Activated CD8-positive, alpha-beta memory T cell treated with anti-CD3 and anti-CD28 coated beads for 1 hour (primary cell): ENCODE data around the gene ZFPM1.

Experiments used
- DNase-seq, 2 donors: peaks; one replicate each; pipeline ENCODE4 v3.0.0-alpha.2; 2020; ENCODE audit warnings: low read depth in 1 of 2; ENCODE audit errors: extremely low read depth in 1 of 2

Gene ZFPM1

GRCh38 chr16:88417684-88418476 lies 35.2 kb upstream of the ZFPM1 start:
- no peak for DNase-seq

GRCh38 chr16:88418869-88419268 lies 34.2 kb upstream of the ZFPM1 start:
- DNase-seq = no peak

- no peak for DNase-seq
Measured at GRCh38 chr16:88419790-88420189, 33.3 kb upstream of the ZFPM1 start.

- no peak for DNase-seq
Measured at GRCh38 chr16:88420496-88420895, 32.6 kb upstream of the ZFPM1 start.

- no peak for DNase-seq
Measured at GRCh38 chr16:88421301-88421700, 31.8 kb upstream of the ZFPM1 start.

GRCh38 chr16:88421871-88422433 lies 31.1 kb upstream of the ZFPM1 start:
- DNase-seq = no peak

- no peak for DNase-seq
Measured at GRCh38 chr16:88422733-88423447, 30.2 kb upstream of the ZFPM1 start.

- DNase-seq = no peak
Measured at GRCh38 chr16:88423448-88423850, 29.6 kb upstream of the ZFPM1 start.

GRCh38 chr16:88424587-88425235 lies 28.4 kb upstream of the ZFPM1 start:
- no peak for DNase-seq

- no peak for DNase-seq
Measured at GRCh38 chr16:88426018-88426417, 27.1 kb upstream of the ZFPM1 start.

- DNase-seq = no peak
Measured at GRCh38 chr16:88427376-88427775, 25.7 kb upstream of the ZFPM1 start.

GRCh38 chr16:88428156-88428555 lies 24.9 kb upstream of the ZFPM1 start:
- DNase-seq = no peak

GRCh38 chr16:88428616-88429386 lies 24.3 kb upstream of the ZFPM1 start:
- DNase-seq = no peak

- DNase-seq = no peak
Measured at GRCh38 chr16:88429387-88430184, 23.5 kb upstream of the ZFPM1 start.

GRCh38 chr16:88430185-88430523 lies 22.9 kb upstream of the ZFPM1 start:
- DNase-seq = no peak

GRCh38 chr16:88430524-88431446 lies 22.3 kb upstream of the ZFPM1 start:
- DNase-seq = no peak

GRCh38 chr16:88431651-88432050 lies 21.4 kb upstream of the ZFPM1 start:
- no peak for DNase-seq

GRCh38 chr16:88432174-88432573 lies 20.9 kb upstream of the ZFPM1 start:
- no peak for DNase-seq

- no peak for DNase-seq
Measured at GRCh38 chr16:88432753-88433152, 20.3 kb upstream of the ZFPM1 start.
